ENCODE measurements around the gene CDK5RAP1. TPM values are rescaled to one million over a fixed set of nuclear protein-coding genes. Genes with fewer than 3 reads are reported as not detected.

Gene CDK5RAP1
- total and polyA plus RNA-seq, 9 of the 15 experiments (the other 6 are each of a cell fraction or from before 2014, with no cell fraction given) = 41.6 to 127 (median 58.3) TPM

DNA sequence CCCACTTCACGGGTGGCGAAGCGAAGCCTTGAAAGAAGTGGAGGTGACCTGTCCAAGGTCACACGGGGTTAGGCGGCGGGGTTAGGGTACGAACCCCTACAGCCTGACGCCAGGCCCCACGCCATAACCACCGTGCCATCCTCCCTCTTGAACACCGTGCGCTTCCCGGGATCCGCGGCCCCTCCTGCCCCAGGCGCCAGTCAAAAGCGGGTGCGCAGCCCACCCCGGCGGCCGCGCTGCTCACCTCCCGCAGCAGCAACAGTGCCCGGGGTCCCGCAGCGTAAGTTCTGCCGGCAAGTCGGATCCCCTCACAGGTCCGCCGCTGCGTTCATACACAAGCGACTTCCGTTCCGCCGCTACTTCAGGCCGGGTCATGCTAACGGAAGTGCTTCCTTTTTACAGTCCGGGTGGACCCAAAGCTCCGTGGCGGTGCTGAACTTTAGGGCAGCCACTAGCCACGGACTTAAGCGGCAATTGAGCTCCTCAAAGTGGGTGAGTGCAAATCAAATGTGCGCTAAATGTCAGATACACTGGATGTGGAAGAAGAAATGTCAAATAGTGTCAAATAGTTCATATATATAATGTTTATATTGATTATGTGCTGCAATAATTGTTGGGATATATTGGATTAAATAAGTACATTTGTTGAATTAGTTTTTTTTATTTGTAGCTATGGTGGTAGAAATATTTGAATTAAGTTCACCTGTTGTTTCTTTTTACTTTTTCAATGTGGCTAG, at the start of gene CDK5RAP1 (continued):
- TF ChIP-seq SMARCA5 (IDR thresholded peaks at IDR 0.05) = peak; percentile 50; the same call in 1 of the 2 replicates
- TF ChIP-seq, protein P1, sequence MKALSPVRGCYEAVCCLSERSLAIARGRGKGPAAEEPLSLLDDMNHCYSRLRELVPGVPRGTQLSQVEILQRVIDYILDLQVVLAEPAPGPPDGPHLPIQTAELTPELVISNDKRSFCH (CRISPR knock-in tag; IDR thresholded peaks at IDR 0.05) = no peak
- TF ChIP-seq, protein P1 (tag; IDR thresholded peaks at IDR 0.05) = peak; percentile 50; the same call in 1 of the 2 replicates
- no peak for TF ChIP-seq SRSF9 (IDR thresholded peaks at IDR 0.05; ENCODE audit: borderline replicate concordance, low read depth, low read length)
- TF ChIP-seq KLF1 (tag; IDR thresholded peaks at IDR 0.05) = no peak; the same call in 1 of the 2 replicates
- TF ChIP-seq, protein P2, sequence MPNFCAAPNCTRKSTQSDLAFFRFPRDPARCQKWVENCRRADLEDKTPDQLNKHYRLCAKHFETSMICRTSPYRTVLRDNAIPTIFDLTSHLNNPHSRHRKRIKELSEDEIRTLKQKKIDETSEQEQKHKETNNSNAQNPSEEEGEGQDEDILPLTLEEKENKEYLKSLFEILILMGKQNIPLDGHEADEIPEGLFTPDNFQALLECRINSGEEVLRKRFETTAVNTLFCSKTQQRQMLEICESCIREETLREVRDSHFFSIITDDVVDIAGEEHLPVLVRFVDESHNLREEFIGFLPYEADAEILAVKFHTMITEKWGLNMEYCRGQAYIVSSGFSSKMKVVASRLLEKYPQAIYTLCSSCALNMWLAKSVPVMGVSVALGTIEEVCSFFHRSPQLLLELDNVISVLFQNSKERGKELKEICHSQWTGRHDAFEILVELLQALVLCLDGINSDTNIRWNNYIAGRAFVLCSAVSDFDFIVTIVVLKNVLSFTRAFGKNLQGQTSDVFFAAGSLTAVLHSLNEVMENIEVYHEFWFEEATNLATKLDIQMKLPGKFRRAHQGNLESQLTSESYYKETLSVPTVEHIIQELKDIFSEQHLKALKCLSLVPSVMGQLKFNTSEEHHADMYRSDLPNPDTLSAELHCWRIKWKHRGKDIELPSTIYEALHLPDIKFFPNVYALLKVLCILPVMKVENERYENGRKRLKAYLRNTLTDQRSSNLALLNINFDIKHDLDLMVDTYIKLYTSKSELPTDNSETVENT (CRISPR knock-in tag; IDR thresholded peaks at IDR 0.05) = peak; percentile 71; the same call in 1 of the 2 replicates
- no peak for TF ChIP-seq DNMT1 (IDR thresholded peaks at IDR 0.05)
- no peak for TF ChIP-seq ZNF830 (CRISPR knock-in tag; IDR thresholded peaks at IDR 0.05)
- TF ChIP-seq, protein P3, sequence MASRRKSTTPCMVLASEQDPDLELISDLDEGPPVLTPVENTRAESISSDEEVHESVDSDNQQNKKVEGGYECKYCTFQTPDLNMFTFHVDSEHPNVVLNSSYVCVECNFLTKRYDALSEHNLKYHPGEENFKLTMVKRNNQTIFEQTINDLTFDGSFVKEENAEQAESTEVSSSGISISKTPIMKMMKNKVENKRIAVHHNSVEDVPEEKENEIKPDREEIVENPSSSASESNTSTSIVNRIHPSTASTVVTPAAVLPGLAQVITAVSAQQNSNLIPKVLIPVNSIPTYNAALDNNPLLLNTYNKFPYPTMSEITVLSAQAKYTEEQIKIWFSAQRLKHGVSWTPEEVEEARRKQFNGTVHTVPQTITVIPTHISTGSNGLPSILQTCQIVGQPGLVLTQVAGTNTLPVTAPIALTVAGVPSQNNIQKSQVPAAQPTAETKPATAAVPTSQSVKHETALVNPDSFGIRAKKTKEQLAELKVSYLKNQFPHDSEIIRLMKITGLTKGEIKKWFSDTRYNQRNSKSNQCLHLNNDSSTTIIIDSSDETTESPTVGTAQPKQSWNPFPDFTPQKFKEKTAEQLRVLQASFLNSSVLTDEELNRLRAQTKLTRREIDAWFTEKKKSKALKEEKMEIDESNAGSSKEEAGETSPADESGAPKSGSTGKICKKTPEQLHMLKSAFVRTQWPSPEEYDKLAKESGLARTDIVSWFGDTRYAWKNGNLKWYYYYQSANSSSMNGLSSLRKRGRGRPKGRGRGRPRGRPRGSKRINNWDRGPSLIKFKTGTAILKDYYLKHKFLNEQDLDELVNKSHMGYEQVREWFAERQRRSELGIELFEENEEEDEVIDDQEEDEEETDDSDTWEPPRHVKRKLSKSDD (conservative IDR thresholded peaks at IDR 0.05; ENCODE audit: low read length) = peak; percentile 68; the same call in 1 of the 2 replicates
- no peak for TF ChIP-seq NFE2L1 (tag; IDR thresholded peaks at IDR 0.05; ENCODE audit: borderline replicate concordance, low read depth)
- no peak for TF ChIP-seq GABPB2 (CRISPR knock-in tag; conservative IDR thresholded peaks at IDR 0.05)
- peak; percentile 76 for TF ChIP-seq MBD2 (IDR thresholded peaks at IDR 0.05; ENCODE audit: borderline replicate concordance, low read depth)
- TF ChIP-seq, protein P4, sequence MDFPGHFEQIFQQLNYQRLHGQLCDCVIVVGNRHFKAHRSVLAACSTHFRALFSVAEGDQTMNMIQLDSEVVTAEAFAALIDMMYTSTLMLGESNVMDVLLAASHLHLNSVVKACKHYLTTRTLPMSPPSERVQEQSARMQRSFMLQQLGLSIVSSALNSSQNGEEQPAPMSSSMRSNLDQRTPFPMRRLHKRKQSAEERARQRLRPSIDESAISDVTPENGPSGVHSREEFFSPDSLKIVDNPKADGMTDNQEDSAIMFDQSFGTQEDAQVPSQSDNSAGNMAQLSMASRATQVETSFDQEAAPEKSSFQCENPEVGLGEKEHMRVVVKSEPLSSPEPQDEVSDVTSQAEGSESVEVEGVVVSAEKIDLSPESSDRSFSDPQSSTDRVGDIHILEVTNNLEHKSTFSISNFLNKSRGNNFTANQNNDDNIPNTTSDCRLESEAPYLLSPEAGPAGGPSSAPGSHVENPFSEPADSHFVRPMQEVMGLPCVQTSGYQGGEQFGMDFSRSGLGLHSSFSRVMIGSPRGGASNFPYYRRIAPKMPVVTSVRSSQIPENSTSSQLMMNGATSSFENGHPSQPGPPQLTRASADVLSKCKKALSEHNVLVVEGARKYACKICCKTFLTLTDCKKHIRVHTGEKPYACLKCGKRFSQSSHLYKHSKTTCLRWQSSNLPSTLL (IDR thresholded peaks at IDR 0.05) = no peak
- TF ChIP-seq, protein P5, sequence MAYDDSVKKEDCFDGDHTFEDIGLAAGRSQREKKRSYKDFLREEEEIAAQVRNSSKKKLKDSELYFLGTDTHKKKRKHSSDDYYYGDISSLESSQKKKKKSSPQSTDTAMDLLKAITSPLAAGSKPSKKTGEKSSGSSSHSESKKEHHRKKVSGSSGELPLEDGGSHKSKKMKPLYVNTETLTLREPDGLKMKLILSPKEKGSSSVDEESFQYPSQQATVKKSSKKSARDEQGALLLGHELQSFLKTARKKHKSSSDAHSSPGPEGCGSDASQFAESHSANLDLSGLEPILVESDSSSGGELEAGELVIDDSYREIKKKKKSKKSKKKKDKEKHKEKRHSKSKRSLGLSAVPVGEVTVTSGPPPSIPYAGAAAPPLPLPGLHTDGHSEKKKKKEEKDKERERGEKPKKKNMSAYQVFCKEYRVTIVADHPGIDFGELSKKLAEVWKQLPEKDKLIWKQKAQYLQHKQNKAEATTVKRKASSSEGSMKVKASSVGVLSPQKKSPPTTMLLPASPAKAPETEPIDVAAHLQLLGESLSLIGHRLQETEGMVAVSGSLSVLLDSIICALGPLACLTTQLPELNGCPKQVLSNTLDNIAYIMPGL (CRISPR knock-in tag; IDR thresholded peaks at IDR 0.05) = peak; percentile 41; the same call in 1 of the 2 replicates
- peak; percentile 65 for TF ChIP-seq DPF2 (IDR thresholded peaks at IDR 0.05)
- peak in 1 of 2 experiments; percentile 27; a peak in 1 of 4 replicates for TF ChIP-seq TBL1XR1 (IDR thresholded peaks at IDR 0.05; ENCODE audit: low read length in 2 of 2)
- peak; percentile 54; the same call in 1 of the 2 replicates for TF ChIP-seq ZNF644 (tag; IDR thresholded peaks at IDR 0.05; ENCODE audit: low read depth)
